ENCODE data around the gene PGAM5. TPM values are rescaled to one million over a fixed set of nuclear protein-coding genes. Genes with fewer than 3 reads are reported as not detected.

The PGAM5 gene
- total and polyA plus RNA-seq, 2 of the 13 experiments (the other 11 are each of a cell fraction or from before 2014, with no cell fraction given), result 18.0 to 77.9 TPM

DNA sequence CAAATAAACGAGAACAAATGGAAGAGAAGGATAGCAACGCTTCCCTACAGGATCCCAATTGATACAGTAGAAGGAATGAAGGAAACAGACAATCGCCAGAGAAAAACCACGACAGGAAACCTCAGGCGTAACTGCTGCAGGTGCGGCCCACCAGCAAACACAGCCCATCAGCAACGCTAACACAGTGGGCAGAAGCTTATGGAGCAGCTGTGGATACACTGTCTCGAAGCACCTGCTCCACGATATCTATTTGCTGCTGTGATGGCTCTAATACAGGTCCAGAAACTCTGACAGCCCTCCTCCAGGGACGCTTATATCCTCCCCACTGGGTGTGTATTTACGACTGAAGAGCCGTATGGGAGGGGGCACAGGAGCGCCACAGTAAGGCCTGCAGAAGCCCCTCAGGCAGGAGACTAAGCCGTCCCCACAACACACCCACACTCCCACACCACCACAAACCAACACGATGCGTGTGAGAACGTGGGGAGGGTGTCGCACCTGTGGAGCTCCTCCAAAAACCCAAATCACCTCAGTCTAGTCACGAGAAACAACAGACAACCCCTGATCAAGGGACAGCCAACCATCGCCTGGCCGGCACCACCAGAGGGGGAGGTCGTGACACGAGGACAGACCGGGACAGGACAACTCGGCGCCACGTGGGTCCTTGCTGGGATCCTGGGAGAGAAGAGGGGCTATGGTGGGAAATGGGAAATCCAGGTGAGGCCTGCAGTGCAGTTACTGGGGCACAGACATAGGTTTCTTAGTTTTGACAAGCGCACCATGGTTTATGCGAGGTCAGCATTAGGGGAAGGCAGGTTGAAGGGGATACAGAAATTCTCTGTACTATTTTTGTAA, 47.5 kb upstream of the PGAM5 start:
- no peaks in the 10 kb centered on the region for H4K20me1 ChIP-seq (ENCODE audit: insufficient read depth, low read length)
- no peak overlapping the region for H3K27ac ChIP-seq (ENCODE audit: extremely low read length, insufficient read depth, low read length)
- in situ Hi-C loops (cut with HindIII; ENCODE audit: extremely low pct_ligation_motif_present, low pct_unique_long_range_greater_than_20kb) (no loop called here), intact Hi-C loops (cut with micrococcal nuclease; ENCODE audit: unreplicated experiment) (no loop called here)
- peaks cover 41 to 89% of the 10 kb centered on the region in 2 experiments for H3K36me3 ChIP-seq (replicated peaks in 1 of 2; ENCODE audit: control insufficient read depth in 1 of 2, insufficient read depth in 2 of 2, low read length in 2 of 2)
- no peaks in the 10 kb centered on the region for H3K27me3 ChIP-seq (ENCODE audit: control insufficient read depth in 1 of 2, insufficient read depth in 2 of 2, low read length in 2 of 2)
- FAIRE-seq (no peak), ATAC-seq (no peak), DNase-seq (ENCODE audit: low spot score) (no peak)
- H2AFZ ChIP-seq (ENCODE audit: low read length), result no peak overlapping the region
- ChIA-PET POLR2A (no interaction called here), CTCF (ENCODE audit: low intra/inter-chr PET ratio, low total read pairs) (no interaction called here)
- H3K79me2 ChIP-seq (ENCODE audit: insufficient read depth, low read length), result no peaks in the 10 kb centered on the region
- H3K4me3 ChIP-seq (replicated peaks in 1 of 3; ENCODE audit: insufficient read depth in 1 of 3, low read depth in 2 of 3, low read length in 3 of 3), result no peak overlapping the region
- no TSS peak for BruUV-seq (replicated peaks)
- no peaks in the 10 kb centered on the region for H3K4me1 ChIP-seq (ENCODE audit: insufficient read depth, low read length)
- no peak overlapping the region for H3K9ac ChIP-seq (ENCODE audit: insufficient read depth, low read depth, low read length)
- H3K9me3 ChIP-seq (ENCODE audit: low read length), result no peaks in the 10 kb centered on the region
- H3K4me2 ChIP-seq (ENCODE audit: low read depth, low read length), result no peak overlapping the region
- WGBS (ENCODE audit: low lambda C conversion rate), result 96% methylated on average over 29 of the region's 29 CpGs
- TF ChIP-seq ZNF780A (CRISPR knock-in tag; IDR thresholded peaks at IDR 0.05) (no peak), CHD4 (IDR thresholded peaks at IDR 0.05; ENCODE audit: borderline replicate concordance, low read length) (no peak), ESRRA (CRISPR knock-in tag; IDR thresholded peaks at IDR 0.05; ENCODE audit: low read depth) (no peak), ZNF83 (CRISPR knock-in tag; IDR thresholded peaks at IDR 0.05; ENCODE audit: borderline replicate concordance) (no peak), DNMT3B (CRISPR knock-in tag; conservative IDR thresholded peaks at IDR 0.05) (no peak), ZNF549 (CRISPR knock-in tag; IDR thresholded peaks at IDR 0.05) (no peak), JUND (CRISPR knock-in tag; IDR thresholded peaks at IDR 0.05) (no peak), ZNF460 (CRISPR knock-in tag; IDR thresholded peaks at IDR 0.05; ENCODE audit: borderline replicate concordance) (no peak), NCOA5 (CRISPR knock-in tag; IDR thresholded peaks at IDR 0.05) (no peak), ZNF878 (CRISPR knock-in tag; IDR thresholded peaks at IDR 0.05) (no peak), ZNF841 (CRISPR knock-in tag; IDR thresholded peaks at IDR 0.05; ENCODE audit: borderline replicate concordance) (no peak)
- TF ChIP-seq, protein P1, sequence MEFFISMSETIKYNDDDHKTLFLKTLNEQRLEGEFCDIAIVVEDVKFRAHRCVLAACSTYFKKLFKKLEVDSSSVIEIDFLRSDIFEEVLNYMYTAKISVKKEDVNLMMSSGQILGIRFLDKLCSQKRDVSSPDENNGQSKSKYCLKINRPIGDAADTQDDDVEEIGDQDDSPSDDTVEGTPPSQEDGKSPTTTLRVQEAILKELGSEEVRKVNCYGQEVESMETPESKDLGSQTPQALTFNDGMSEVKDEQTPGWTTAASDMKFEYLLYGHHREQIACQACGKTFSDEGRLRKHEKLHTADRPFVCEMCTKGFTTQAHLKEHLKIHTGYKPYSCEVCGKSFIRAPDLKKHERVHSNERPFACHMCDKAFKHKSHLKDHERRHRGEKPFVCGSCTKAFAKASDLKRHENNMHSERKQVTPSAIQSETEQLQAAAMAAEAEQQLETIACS (CRISPR knock-in tag; IDR thresholded peaks at IDR 0.05), result no peak
- TF ChIP-seq, protein P2, sequence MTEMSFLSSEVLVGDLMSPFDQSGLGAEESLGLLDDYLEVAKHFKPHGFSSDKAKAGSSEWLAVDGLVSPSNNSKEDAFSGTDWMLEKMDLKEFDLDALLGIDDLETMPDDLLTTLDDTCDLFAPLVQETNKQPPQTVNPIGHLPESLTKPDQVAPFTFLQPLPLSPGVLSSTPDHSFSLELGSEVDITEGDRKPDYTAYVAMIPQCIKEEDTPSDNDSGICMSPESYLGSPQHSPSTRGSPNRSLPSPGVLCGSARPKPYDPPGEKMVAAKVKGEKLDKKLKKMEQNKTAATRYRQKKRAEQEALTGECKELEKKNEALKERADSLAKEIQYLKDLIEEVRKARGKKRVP (CRISPR knock-in tag; IDR thresholded peaks at IDR 0.05), result no peak
- TF ChIP-seq, protein P3, sequence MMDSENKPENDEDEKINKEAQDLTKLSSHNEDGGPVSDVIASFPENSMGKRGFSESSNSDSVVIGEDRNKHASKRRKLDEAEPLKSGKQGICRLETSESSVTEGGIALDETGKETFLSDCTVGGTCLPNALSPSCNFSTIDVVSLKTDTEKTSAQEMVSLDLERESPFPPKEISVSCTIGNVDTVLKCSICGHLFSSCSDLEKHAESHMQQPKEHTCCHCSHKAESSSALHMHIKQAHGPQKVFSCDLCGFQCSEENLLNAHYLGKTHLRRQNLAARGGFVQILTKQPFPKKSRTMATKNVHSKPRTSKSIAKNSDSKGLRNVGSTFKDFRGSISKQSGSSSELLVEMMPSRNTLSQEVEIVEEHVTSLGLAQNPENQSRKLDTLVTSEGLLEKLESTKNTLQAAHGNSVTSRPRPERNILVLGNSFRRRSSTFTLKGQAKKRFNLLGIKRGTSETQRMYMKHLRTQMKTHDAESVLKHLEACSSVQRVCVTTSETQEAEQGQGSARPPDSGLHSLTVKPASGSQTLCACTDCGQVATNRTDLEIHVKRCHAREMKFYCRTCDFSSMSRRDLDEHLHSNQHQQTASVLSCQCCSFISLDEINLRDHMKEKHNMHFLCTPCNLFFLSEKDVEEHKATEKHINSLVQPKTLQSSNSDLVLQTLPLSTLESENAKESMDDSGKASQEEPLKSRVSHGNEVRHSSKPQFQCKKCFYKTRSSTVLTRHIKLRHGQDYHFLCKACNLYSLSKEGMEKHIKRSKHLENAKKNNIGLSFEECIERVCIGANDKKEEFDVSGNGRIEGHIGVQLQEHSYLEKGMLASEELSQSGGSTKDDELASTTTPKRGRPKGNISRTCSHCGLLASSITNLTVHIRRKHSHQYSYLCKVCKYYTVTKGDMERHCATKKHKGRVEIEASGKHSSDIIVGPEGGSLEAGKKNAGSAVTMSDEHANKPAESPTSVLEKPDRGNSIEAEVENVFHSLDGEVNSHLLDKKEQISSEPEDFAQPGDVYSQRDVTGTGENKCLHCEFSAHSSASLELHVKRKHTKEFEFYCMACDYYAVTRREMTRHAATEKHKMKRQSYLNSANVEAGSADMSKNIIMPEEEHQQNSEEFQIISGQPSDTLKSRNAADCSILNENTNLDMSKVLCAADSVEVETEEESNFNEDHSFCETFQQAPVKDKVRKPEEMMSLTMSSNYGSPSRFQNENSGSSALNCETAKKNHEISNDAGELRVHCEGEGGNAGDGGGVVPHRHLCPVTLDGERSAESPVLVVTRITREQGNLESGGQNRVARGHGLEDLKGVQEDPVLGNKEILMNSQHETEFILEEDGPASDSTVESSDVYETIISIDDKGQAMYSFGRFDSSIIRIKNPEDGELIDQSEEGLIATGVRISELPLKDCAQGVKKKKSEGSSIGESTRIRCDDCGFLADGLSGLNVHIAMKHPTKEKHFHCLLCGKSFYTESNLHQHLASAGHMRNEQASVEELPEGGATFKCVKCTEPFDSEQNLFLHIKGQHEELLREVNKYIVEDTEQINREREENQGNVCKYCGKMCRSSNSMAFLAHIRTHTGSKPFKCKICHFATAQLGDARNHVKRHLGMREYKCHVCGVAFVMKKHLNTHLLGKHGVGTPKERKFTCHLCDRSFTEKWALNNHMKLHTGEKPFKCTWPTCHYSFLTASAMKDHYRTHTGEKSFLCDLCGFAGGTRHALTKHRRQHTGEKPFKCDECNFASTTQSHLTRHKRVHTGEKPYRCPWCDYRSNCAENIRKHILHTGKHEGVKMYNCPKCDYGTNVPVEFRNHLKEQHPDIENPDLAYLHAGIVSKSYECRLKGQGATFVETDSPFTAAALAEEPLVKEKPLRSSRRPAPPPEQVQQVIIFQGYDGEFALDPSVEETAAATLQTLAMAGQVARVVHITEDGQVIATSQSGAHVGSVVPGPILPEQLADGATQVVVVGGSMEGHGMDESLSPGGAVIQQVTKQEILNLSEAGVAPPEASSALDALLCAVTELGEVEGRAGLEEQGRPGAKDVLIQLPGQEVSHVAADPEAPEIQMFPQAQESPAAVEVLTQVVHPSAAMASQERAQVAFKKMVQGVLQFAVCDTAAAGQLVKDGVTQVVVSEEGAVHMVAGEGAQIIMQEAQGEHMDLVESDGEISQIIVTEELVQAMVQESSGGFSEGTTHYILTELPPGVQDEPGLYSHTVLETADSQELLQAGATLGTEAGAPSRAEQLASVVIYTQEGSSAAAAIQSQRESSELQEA (CRISPR knock-in tag; IDR thresholded peaks at IDR 0.05; ENCODE audit: not compliant biosample characterization), result no peak
